H1 (cell line): ENCODE data around the gene TCF4. TPM values are rescaled to one million over a fixed set of nuclear protein-coding genes. Genes with fewer than 3 reads are reported as not detected.

ENCODE experiments used
- CTCF ChIA-PET: fragments of 300-600 bp; sonication (Branson Sonifier 250); formaldehyde crosslinking; loops from one replicate; lab custom pipeline; 2021; ENCODE audit not compliant: partially characterized antibody; lab: Charles Lee
- POLR2A ChIA-PET: fragments of 300-600 bp; sonication (Branson Sonifier 250); formaldehyde crosslinking; loops from one replicate; lab custom pipeline; 2021; ENCODE audit warnings: inconsistent platforms; ENCODE audit not compliant: partially characterized antibody; lab: Charles Lee
- DNase-seq, 2 experiments: peaks; one replicate each; pipeline versions ENCODE4 v3.0.0 to v3.0.0-alpha.2; 2010 to 2022; ENCODE audit warnings: low spot score in 2 of 2, low read depth in 1 of 2, mixed read lengths in 1 of 2
- FAIRE-seq: peaks from 2 replicates; lab custom pipeline; 2011; peaks lifted over from hg19 to GRCh38; lab: Jason Lieb, UNC
- H2AFZ ChIP-seq: 2 replicates; pipeline ENCODE4 v1.8.1; 2012; ENCODE audit warnings: low read length, inconsistent platforms
- H2AK5ac ChIP-seq: 2 replicates; pipeline ENCODE4 v1.6.1; 2013; ENCODE audit warnings: low read depth, low read length
- H2BK120ac ChIP-seq: replicated peaks from 2 replicates; pipeline ENCODE3; 2013; ENCODE audit warnings: low read depth, low read length, inconsistent platforms
- H2BK12ac ChIP-seq: 2 replicates; pipeline ENCODE4 v1.6.1; 2013; ENCODE audit warnings: low read depth, low read length
- H2BK15ac ChIP-seq: 2 replicates; pipeline ENCODE4 v1.6.1; 2013; ENCODE audit warnings: low read length
- H2BK20ac ChIP-seq: 2 replicates; pipeline ENCODE4 v1.6.1; 2013; ENCODE audit warnings: low read length
- H2BK5ac ChIP-seq: 2 replicates; pipeline ENCODE4 v1.6.1; 2013; ENCODE audit warnings: low read depth, low read length
- H3K14ac ChIP-seq: 2 replicates; pipeline ENCODE4 v1.6.1; 2013; ENCODE audit warnings: inconsistent platforms; ENCODE audit not compliant: insufficient read length
- H3K18ac ChIP-seq: 2 replicates; pipeline ENCODE4 v1.6.1; 2013; ENCODE audit warnings: low read length; ENCODE audit errors: extremely low read depth
- H3K23ac ChIP-seq: 2 replicates; pipeline ENCODE4 v1.6.1; 2013; ENCODE audit warnings: inconsistent platforms; ENCODE audit not compliant: insufficient read length
- H3K23me2 ChIP-seq: 2 replicates; pipeline ENCODE4 v1.6.1; 2013; ENCODE audit warnings: low read depth, low read length
- H3K27ac ChIP-seq: 2 replicates; pipeline ENCODE4 v1.6.1; 2011; ENCODE audit warnings: low read depth, low read length, inconsistent platforms
- H3K27me3 ChIP-seq, 4 experiments: replicated peaks in 1 of 4; 1 replicate in 1 of 4; 2 replicates in 3 of 4; pipeline versions ENCODE4 v1.6.1 to v1.8.1; 2011 to 2013; ENCODE audit warnings: low read length in 3 of 4, mild to moderate bottlenecking in 3 of 4, inconsistent platforms in 2 of 4, mixed read lengths in 2 of 4, moderate library complexity in 1 of 4; ENCODE audit not compliant: control insufficient read depth in 3 of 4, insufficient read depth in 3 of 4; ENCODE audit errors: extremely low read depth in 1 of 4
- H3K36me3 ChIP-seq, 4 experiments: 2 replicates each; pipeline versions ENCODE4 v1.6.1 to v1.8.1; 2011 to 2013; ENCODE audit warnings: mild to moderate bottlenecking in 4 of 4, low read length in 3 of 4, moderate library complexity in 2 of 4, control low read depth in 1 of 4, inconsistent platforms in 1 of 4; ENCODE audit not compliant: insufficient read depth in 4 of 4, control insufficient read depth in 2 of 4
- H3K4ac ChIP-seq: replicated peaks from 2 replicates; pipeline ENCODE3; 2013; ENCODE audit warnings: low read length, low read depth, mixed read lengths, inconsistent platforms; ENCODE audit not compliant: insufficient read length
- H3K4me1 ChIP-seq, 4 experiments: replicated peaks in 1 of 4; 1 replicate in 1 of 4; 2 replicates in 3 of 4; pipeline versions ENCODE4 v1.6.1 to v1.8.1; 2011 to 2013; ENCODE audit warnings: low read length in 3 of 4, inconsistent platforms in 2 of 4, mixed read lengths in 1 of 4; ENCODE audit not compliant: insufficient read depth in 4 of 4, control insufficient read depth in 3 of 4
- H3K4me2 ChIP-seq, 2 experiments: 2 replicates each; pipeline versions ENCODE4 v1.6.1 to v1.8.1; 2011 to 2013; ENCODE audit warnings: low read depth in 2 of 2, low read length in 2 of 2, control low read depth in 1 of 2, inconsistent platforms in 1 of 2, mild to moderate bottlenecking in 1 of 2; ENCODE audit not compliant: insufficient read depth in 1 of 2
- H3K4me3 ChIP-seq, 4 experiments: fragments of 200-600, 300-600 bp in 1 of 4; sonication (generic), shearing (Covaris generic), sonication (Bioruptor Twin) in 1 of 4; 2 replicates each; pipeline versions ENCODE4 v1.5.1 to v1.8.1; 2011 to 2016; ENCODE audit warnings: low read length in 4 of 4, low read depth in 3 of 4, control low read depth in 2 of 4, inconsistent platforms in 2 of 4, mild to moderate bottlenecking in 2 of 4, mixed read lengths in 1 of 4, moderate library complexity in 1 of 4; ENCODE audit not compliant: insufficient read depth in 2 of 4; ENCODE audit errors: extremely low read depth in 1 of 4
- H3K56ac ChIP-seq: replicated peaks from 2 replicates; pipeline ENCODE3; 2013; ENCODE audit warnings: low read depth, mild to moderate bottlenecking, mixed read lengths, low read length, inconsistent platforms; ENCODE audit not compliant: insufficient read length
- H3K79me1 ChIP-seq: 2 replicates; pipeline ENCODE4 v1.6.1; 2013; ENCODE audit warnings: low read depth, low read length, control low read depth
- H3K79me2 ChIP-seq, 2 experiments: 2 replicates each; pipeline versions ENCODE4 v1.6.1 to v1.8.1; 2012 to 2013; ENCODE audit warnings: low read length in 2 of 2, mild to moderate bottlenecking in 2 of 2, inconsistent platforms in 1 of 2; ENCODE audit not compliant: insufficient read depth in 2 of 2, control insufficient read depth in 1 of 2
- H3K9ac ChIP-seq, 4 experiments: replicated peaks in 1 of 4; 1 replicate in 1 of 4; 2 replicates in 3 of 4; pipeline versions ENCODE4 v1.6.1 to v1.8.1; 2011 to 2013; ENCODE audit warnings: low read depth in 3 of 4, low read length in 3 of 4, control low read depth in 2 of 4, mild to moderate bottlenecking in 2 of 4, moderate library complexity in 2 of 4, inconsistent platforms in 1 of 4; ENCODE audit errors: extremely low read depth in 1 of 4
- H3K9me3 ChIP-seq, 2 experiments: 2 replicates each; pipeline versions ENCODE4 v1.6.1 to v1.8.1; 2012 to 2013; ENCODE audit warnings: mild to moderate bottlenecking in 2 of 2, moderate library complexity in 2 of 2, control low read depth in 1 of 2, inconsistent platforms in 1 of 2, low read depth in 1 of 2, low read length in 1 of 2, mixed read lengths in 1 of 2; ENCODE audit not compliant: insufficient read depth in 2 of 2
- H4K20me1 ChIP-seq, 2 experiments: replicated peaks in 1 of 2; 2 replicates each; pipeline versions ENCODE3 to v1.8.1; 2011 to 2013; ENCODE audit warnings: inconsistent platforms in 2 of 2, low read length in 2 of 2, mild to moderate bottlenecking in 1 of 2; ENCODE audit not compliant: insufficient read depth in 2 of 2, control insufficient read depth in 1 of 2
- H4K5ac ChIP-seq: 2 replicates; pipeline ENCODE4 v1.6.1; 2013; ENCODE audit warnings: low read length, low read depth, mixed read lengths, inconsistent platforms; ENCODE audit not compliant: insufficient read length
- H4K8ac ChIP-seq: 2 replicates; pipeline ENCODE4 v1.8.0; 2013; ENCODE audit warnings: mild to moderate bottlenecking, moderate library complexity, low read length, inconsistent platforms; ENCODE audit not compliant: insufficient read depth; ENCODE audit errors: extremely low read depth
- H4K91ac ChIP-seq: replicated peaks from 2 replicates; pipeline ENCODE3; 2013; ENCODE audit warnings: low read length, mixed read lengths, inconsistent platforms; ENCODE audit not compliant: insufficient read length
- CTCF ChIP-seq, 3 experiments: IDR thresholded peaks; 1 replicate in 2 of 3; 2 replicates in 1 of 3; pipeline versions ENCODE4 v1.5.1 to v1.6.1; 2011; ENCODE audit warnings: low read length in 3 of 3, mild to moderate bottlenecking in 3 of 3, inconsistent platforms in 2 of 3, low read depth in 1 of 3, moderate library complexity in 1 of 3; ENCODE audit not compliant: insufficient read depth in 1 of 3; ENCODE audit errors: control extremely low read depth in 1 of 3
- POLR2A ChIP-seq, 2 experiments: IDR thresholded peaks; 1 replicate in 1 of 2; 2 replicates in 1 of 2; pipeline ENCODE4 v1.6.1; 2011; ENCODE audit warnings: low read depth in 2 of 2, low read length in 2 of 2, mild to moderate bottlenecking in 2 of 2; ENCODE audit errors: control extremely low read depth in 1 of 2
- RAD21 ChIP-seq, 2 experiments: IDR thresholded peaks in 1 of 2; conservative IDR thresholded peaks in 1 of 2; 2 replicates each; pipeline ENCODE4 v1.6.1; 2011; ENCODE audit warnings: low read depth in 2 of 2, low read length in 2 of 2, improper control_type of control experiment in 1 of 2, inconsistent platforms in 1 of 2, mild to moderate bottlenecking in 1 of 2, moderate library complexity in 1 of 2
- RFX5 ChIP-seq: IDR thresholded peaks from 2 replicates; pipeline ENCODE4 v1.6.1; 2011; ENCODE audit warnings: low read depth, low read length, improper control_type of control experiment, borderline replicate concordance
- SP2 ChIP-seq: IDR thresholded peaks from 2 replicates; pipeline ENCODE4 v1.6.1; 2012; ENCODE audit warnings: mild to moderate bottlenecking, low read length, inconsistent platforms
- TCF12 ChIP-seq: IDR thresholded peaks from 2 replicates; pipeline ENCODE4 v1.6.1; 2011; ENCODE audit warnings: low read depth, mild to moderate bottlenecking, low read length
- WGBS, 2 experiments: shearing (Covaris generic) in 1 of 2; methylation state at CpG; one replicate each; pipeline versions ENCODE4 v1.1.6 to v1.1.7; 2013 to 2015; ENCODE audit warnings: low lambda C conversion rate in 2 of 2, mixed read lengths in 2 of 2, inconsistent platforms in 1 of 2, low coverage in 1 of 2, missing lambda C conversion rate in 1 of 2; ENCODE audit not compliant: insufficient replicate concordance in 2 of 2, insufficient coverage in 1 of 2, insufficient read length in 1 of 2; ENCODE audit errors: extremely low coverage in 1 of 2, missing lambda C conversion rate in 1 of 2; 5-methylcytosine and 5-hydroxymethylcytosine counted together
- polyA plus RNA-seq, 7 experiments: library from polyadenylated mRNA; depleted of rRNA in 3 of 7; stranded (reverse) in 5 of 7; unstranded in 2 of 7; fragments of >200 nt in 5 of 7; fragments of 200-250 nt in 2 of 7; gene quantifications; 1 replicate in 5 of 7; 2 replicates in 1 of 7; 4 replicates in 1 of 7; pipeline versions ENCODE4 v1.2.1 to v1.2.3, GENCODE V29; 2011 to 2013; ENCODE audit warnings: missing spikeins in 2 of 7, mixed read lengths in 2 of 7
- total RNA-seq: library from RNA; stranded (reverse); fragmentation: NEBNext Ultra II Directional; extraction: Animal tissue kit (Norgen Biotek cat#: 25700); gene quantifications from 2 replicates; pipeline ENCODE4 v1.2.1, GENCODE V29; 2021

Gene TCF4
- total and polyA plus RNA-seq, 2 of the 8 experiments (the other 6 are each of a cell fraction or from before 2014, with no cell fraction given) = 59.3 to 118 TPM

DNA sequence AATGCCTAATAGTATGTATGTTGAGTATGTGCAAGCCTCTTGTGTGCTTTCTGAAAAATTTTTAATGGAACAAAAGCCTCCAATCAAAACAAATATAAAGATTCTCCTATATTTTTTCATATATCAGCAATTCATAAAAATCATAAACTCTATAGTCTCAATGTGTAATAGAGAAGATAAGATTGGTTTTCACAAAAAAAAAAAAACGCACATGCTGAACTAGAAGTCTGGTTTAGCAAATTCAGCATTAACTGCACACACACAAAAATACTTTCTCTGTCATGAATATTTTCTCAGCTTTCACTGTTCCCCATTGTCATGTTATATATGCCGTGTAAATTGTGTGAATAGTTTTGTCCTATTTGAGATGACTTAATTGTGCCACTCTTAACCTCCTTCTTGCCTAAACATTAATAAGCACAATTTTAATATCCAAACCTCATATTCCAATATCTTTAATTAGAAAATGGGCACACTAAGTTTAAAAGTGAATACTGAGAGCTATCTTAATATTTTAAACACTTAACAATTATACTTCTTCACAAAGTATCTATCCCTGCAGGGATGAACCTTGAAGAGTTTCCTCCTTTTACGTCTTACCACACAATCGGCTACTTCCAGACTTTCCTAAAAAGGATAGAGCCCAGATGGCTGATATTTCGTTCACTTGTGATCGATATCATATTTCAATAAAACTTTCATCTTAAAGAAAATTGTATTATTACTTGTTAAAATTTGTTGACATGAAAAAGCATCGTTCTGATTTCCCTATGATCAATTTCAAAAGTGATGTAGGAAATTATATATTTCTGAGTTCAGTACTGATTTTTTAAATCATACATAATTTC lies 242.7 kb downstream of the TCF4 start:
- H4K5ac ChIP-seq = no peak overlapping the region
- H2BK15ac ChIP-seq = no peak overlapping the region
- H2BK5ac ChIP-seq = no peak overlapping the region
- no peak overlapping the region for H3K18ac ChIP-seq
- H3K56ac ChIP-seq = no peak overlapping the region
- no peak overlapping the region for H4K8ac ChIP-seq
- no peak overlapping the region for H3K9ac ChIP-seq
- no peak for TF ChIP-seq RAD21 (IDR thresholded peaks at IDR 0.05 in 1 of 2, conservative IDR thresholded peaks at IDR 0.05 in 1 of 2; ENCODE audit: low read depth in 2 of 2, low read length in 2 of 2)
- TF ChIP-seq TCF12 = no peak
- no peak for TF ChIP-seq SP2
- no peak for TF ChIP-seq CTCF (IDR thresholded peaks at IDR 0.05; ENCODE audit: control extremely low read depth in 1 of 3, insufficient read depth in 1 of 3, low read depth in 1 of 3, low read length in 3 of 3)
- TF ChIP-seq RFX5 = no peak
- TF ChIP-seq POLR2A (IDR thresholded peaks at IDR 0.05; ENCODE audit: control extremely low read depth in 1 of 2, low read depth in 2 of 2, low read length in 2 of 2) = no peak
- H3K27me3 ChIP-seq = no peaks in the 10 kb centered on the region
- H3K9me3 ChIP-seq = no peaks in the 10 kb centered on the region
- no peaks in the 10 kb centered on the region for H3K36me3 ChIP-seq
- 81% methylated on average over 7 of the region's 7 CpGs; no CpG with 5 or more reads in 1 of the 2 experiments for whole genome bisulfite sequencing, 2 experiments
- no peak overlapping the region for H2BK12ac ChIP-seq
- H2AK5ac ChIP-seq = no peak overlapping the region
- no peak overlapping the region for H4K91ac ChIP-seq
- H3K27ac ChIP-seq = no peak overlapping the region
- no peak overlapping the region for H3K23ac ChIP-seq
- H3K4me3 ChIP-seq = no peak overlapping the region
- DNase-seq (no peak), FAIRE-seq (no peak)
- no peaks in the 10 kb centered on the region for H3K79me1 ChIP-seq
- H3K4me1 ChIP-seq = peaks cover 6 to 23% (median 13%) of the 10 kb centered on the region in 4 experiments
- no peak overlapping the region for H3K14ac ChIP-seq
- peaks cover 0 to 37% of the 10 kb centered on the region in 2 experiments; a peak in 2 of 4 replicates for H3K79me2 ChIP-seq
- CTCF ChIA-PET = interaction anchor here (0.6 to 3.8 kb wide), 3 partner anchors 9 to 515 kb away, joined by 3 to 28 read pairs (median 3); no protein-coding TSS in a partner anchor
- H3K4ac ChIP-seq = no peak overlapping the region
- no peak overlapping the region for H3K4me2 ChIP-seq
- H2BK20ac ChIP-seq = no peak overlapping the region
- POLR2A ChIA-PET = no interaction called here
- H2BK120ac ChIP-seq = no peak overlapping the region
- peaks cover 0 to 1% of the 10 kb centered on the region in 2 experiments for H4K20me1 ChIP-seq
- no peaks in the 10 kb centered on the region for H3K23me2 ChIP-seq
- H2AFZ ChIP-seq = no peak overlapping the region
